NT2/D1 (cell line): ENCODE measurements around the gene KLHL3.

ENCODE experiments used
- SUZ12 ChIP-seq: IDR thresholded peaks from 2 replicates; pipeline ENCODE4 v1.6.1; 2011; ENCODE audit not compliant: insufficient read length, insufficient read depth; ENCODE audit errors: extremely low read depth
- YY1 ChIP-seq: IDR thresholded peaks from 2 replicates; pipeline ENCODE4 v1.6.1; 2011; ENCODE audit not compliant: insufficient read length, insufficient read depth

GRCh38 chr5:137636099-137636498 lies 99.8 kb downstream of the KLHL3 start:
- TF ChIP-seq YY1, result no peak
- no peak for TF ChIP-seq SUZ12
